HUES6 (cell line): ENCODE measurements around the gene CYP27C1.
"Not testable (repeated sequence)": the region's sequence is repeated elsewhere in the genome, so short reads cannot be mapped to it uniquely, and the experiment has no call there.

Experiments
- H3K27ac ChIP-seq: 2 replicates; pipeline ENCODE4 v1.7.0; 2013; ENCODE audit warnings: low read depth, mild to moderate bottlenecking, low read length, inconsistent platforms
- H3K27me3 ChIP-seq: 2 replicates; pipeline ENCODE4 v1.6.1; 2013; ENCODE audit warnings: low read length; ENCODE audit not compliant: control insufficient read depth, insufficient read depth
- H3K36me3 ChIP-seq: 2 replicates; pipeline ENCODE4 v1.6.1; 2013; ENCODE audit warnings: low read length; ENCODE audit not compliant: control insufficient read depth, insufficient read depth
- H3K4me1 ChIP-seq: 2 replicates; pipeline ENCODE4 v1.6.1; 2013; ENCODE audit warnings: low read length; ENCODE audit not compliant: control insufficient read depth, insufficient read depth
- H3K4me3 ChIP-seq: 2 replicates; pipeline ENCODE4 v1.5.1; 2013; ENCODE audit warnings: low read depth, low read length
- H3K9ac ChIP-seq: one replicate; pipeline ENCODE4 v1.6.1; 2013; ENCODE audit warnings: mild to moderate bottlenecking, low read length
- H3K9me3 ChIP-seq: 2 replicates; pipeline ENCODE4 v1.6.1; 2013; ENCODE audit warnings: low read depth, low read length; ENCODE audit not compliant: control insufficient read depth, insufficient read depth

The CYP27C1 gene

GRCh38 chr2:127169066-127169660 is 50.9 kb downstream of the CYP27C1 start:
- Histone ChIP-seq H3K27ac (no peak overlapping the region), H3K36me3 (no peaks in the 10 kb centered on the region), H3K4me1 (peaks cover 14% of the 10 kb centered on the region), H3K27me3 (no peaks in the 10 kb centered on the region), H3K9ac (no peak overlapping the region), H3K4me3 (no peak overlapping the region), H3K9me3 (peaks cover 3% of the 10 kb centered on the region; the same call in 1 of the 2 replicates)

DNA sequence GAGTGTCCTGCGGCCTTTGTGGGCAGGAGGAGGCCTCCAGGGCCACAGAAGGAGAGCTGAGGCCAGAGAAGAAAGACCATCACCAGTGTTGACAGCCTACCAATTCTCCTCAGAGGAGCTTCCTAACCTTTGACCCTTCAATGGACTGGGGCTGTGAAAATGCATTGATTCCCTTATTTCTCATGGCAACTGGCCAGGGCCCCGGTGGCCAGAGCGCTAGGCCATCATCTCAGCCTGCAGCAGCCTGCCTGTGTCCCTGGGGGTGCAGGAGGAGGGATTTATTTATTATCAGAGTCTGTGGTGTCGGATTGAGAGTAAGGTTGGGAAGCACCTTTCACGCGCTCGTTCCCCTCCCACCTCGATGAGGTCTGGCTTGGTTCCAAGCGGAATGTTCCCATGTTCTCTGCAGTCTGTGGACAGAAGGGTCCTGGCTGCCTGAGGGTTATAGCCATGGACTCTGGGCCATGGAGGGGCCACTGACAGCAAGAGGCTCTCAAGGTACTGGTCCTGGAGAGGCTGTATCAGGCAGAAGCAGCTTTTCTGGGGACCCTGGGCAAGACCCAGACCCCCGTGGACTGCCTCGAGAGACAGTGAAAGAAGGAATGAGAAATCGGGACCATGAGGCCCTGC is 53.8 kb downstream of the CYP27C1 start:
- Histone ChIP-seq H3K27ac (no peak overlapping the region), H3K4me1 (peaks cover 14% of the 10 kb centered on the region), H3K36me3 (no peaks in the 10 kb centered on the region), H3K27me3 (no peaks in the 10 kb centered on the region), H3K4me3 (no peak overlapping the region), H3K9me3 (peaks cover 1% of the 10 kb centered on the region; the same call in 1 of the 2 replicates), H3K9ac (no peak overlapping the region)

- Histone ChIP-seq H3K9me3 (no peaks in the 10 kb centered on the region), H3K27me3 (no peaks in the 10 kb centered on the region), H3K36me3 (no peaks in the 10 kb centered on the region), H3K27ac (no peak overlapping the region), H3K4me3 (no peak overlapping the region), H3K9ac (no peak overlapping the region), H3K4me1 (peaks cover 12% of the 10 kb centered on the region)
Observed at GRCh38 chr2:127165539-127165935, 54.6 kb downstream of the CYP27C1 start.

GRCh38 chr2:127164761-127165538 is 55.1 kb downstream of the CYP27C1 start:
- no peaks in the 10 kb centered on the region for H3K36me3 ChIP-seq
- H3K9me3 ChIP-seq: no peaks in the 10 kb centered on the region
- H3K4me1 ChIP-seq: peaks cover 6% of the 10 kb centered on the region; the same call in 1 of the 2 replicates
- no peak overlapping the region for H3K4me3 ChIP-seq
- H3K27ac ChIP-seq: no peak overlapping the region
- H3K9ac ChIP-seq: no peak overlapping the region
- no peaks in the 10 kb centered on the region for H3K27me3 ChIP-seq

DNA sequence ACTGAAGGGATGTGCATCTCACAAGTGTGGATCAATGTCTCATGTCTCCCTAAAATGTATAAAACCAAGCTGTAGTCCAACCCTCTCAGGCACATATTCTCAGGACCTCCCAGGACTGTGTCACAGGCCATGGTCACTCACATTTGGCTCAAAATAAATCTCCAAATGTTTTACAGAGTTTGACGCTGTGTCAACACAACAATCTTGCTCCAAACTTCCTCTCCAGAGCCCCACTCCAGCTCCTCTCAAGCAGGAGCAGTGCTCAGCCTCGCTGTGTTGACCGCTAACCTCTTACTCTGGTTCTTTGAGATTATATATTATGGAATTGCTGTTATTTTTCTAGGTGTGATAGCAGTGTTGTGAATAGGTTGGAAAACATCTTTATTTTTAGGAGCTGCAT is 56.2 kb downstream of the CYP27C1 start:
- no peaks in the 10 kb centered on the region for H3K9me3 ChIP-seq
- H3K36me3 ChIP-seq: no peaks in the 10 kb centered on the region
- no peaks in the 10 kb centered on the region for H3K27me3 ChIP-seq
- no peak overlapping the region for H3K9ac ChIP-seq
- no peak overlapping the region for H3K27ac ChIP-seq
- H3K4me3 ChIP-seq: no peak overlapping the region
- peaks cover 6% of the 10 kb centered on the region; the same call in 1 of the 2 replicates for H3K4me1 ChIP-seq

DNA sequence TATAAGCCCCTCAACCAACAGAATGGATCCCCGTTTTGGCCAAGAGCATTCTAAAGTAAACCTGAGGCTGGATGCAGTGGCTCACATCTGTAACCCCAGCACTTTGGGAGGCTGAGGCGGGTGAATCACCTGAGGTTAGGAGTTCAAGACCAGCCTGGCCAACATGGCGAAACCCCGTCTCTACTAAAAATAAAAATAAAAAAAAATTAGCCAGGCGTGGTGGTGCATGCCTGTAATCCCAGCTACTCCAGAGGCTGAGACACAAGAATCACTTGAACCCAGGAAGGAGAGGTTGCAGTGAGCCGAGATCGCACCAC is 57.1 kb downstream of the CYP27C1 start:
- H3K9ac ChIP-seq, H3K9me3 ChIP-seq, H3K27ac ChIP-seq, H3K36me3 ChIP-seq, H3K4me3 ChIP-seq, H3K4me1 ChIP-seq, H3K27me3 ChIP-seq: not testable (repeated sequence)

DNA sequence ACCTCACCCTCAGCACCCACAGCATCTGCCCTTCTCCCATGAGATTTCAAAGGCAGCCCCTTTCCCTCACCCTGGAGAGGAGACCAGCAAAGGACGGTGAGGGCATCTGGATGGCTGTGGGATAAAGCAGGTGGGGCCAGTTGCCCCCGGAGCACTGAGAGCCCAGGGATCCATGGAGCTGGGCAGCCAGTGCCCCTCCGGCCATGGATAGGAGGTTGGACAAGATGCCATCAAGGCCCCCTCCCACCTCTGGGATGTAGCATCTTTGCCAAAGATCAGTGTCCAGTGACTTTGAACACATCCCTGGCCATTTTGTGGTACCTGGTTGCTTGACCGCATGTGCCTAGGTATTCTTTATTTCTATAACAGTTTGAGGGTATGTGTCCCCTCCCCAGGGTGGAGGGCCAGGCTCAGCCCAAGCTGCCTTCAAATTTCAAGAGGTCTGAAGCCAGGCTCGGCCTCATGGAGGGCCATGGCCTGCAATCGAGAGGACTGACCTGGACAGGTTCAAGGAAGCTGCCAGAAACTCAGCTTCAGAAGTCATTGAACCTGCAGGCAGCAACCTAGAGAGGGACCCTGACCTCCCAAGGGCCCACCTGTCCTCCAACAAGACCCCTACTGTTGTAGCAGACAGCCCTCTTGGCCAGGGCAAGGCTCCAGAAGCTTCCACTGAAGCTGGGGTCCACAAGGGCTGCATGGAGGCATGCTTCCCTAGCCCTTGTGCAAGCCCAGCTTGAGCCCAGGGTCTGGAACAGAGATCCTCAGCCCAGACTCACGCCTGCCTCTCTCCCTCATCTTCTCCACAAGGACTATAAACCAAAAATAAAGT is 57.6 kb downstream of the CYP27C1 start:
- peaks cover 12% of the 10 kb centered on the region; the same call in 1 of the 2 replicates for H3K4me1 ChIP-seq
- H3K9ac ChIP-seq: no peak overlapping the region
- no peak overlapping the region for H3K27ac ChIP-seq
- H3K4me3 ChIP-seq: no peak overlapping the region
- no peaks in the 10 kb centered on the region for H3K27me3 ChIP-seq
- no peaks in the 10 kb centered on the region for H3K9me3 ChIP-seq
- H3K36me3 ChIP-seq: no peaks in the 10 kb centered on the region

DNA sequence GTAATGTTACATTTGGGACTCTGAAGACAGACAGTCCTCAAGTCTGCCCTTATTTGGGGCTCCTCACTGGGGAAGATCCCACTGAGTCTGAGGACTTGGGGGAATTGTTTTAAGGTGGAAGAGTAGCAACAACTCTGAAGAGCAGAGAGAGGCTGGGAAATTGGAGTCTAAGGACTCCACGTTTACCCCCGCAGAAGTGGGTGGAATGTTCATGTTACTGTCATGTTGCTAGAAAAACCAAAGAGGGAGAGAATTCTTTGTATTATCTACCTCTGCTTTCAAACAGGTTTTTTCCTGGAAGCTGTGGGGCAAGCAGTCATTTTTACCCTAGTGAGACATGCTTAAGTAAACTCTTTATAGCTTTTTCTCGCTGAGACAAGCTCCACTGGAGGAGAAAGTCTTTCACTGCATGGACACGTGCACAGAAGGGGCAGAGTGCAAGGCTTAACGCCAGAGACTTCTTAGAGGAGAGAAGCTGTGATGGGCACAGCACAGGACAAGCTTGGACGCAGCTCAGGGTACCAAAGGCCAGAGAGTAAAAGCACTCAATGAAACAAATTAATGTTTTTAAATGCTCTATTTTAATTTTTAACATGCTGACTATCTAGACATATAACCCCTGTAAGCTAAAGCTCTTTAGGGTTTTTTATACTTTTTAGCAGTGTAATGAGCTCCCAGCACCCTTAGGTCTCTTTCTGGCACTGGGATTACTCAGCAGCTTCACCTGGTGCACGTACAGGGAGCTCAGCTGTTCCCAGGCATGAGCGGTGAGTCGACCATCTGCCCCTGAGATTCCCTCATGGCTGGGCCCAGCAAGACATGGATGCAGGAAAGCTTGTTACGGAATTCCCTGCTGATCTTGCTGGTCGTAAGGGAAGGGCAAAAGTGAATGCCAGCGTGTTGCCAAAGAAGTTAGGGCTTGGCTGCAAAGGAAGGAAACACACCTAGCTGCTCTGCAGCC is 58.6 kb downstream of the CYP27C1 start:
- Histone ChIP-seq H3K4me1 (peaks cover 14% of the 10 kb centered on the region; the same call in 1 of the 2 replicates), H3K4me3 (no peak overlapping the region), H3K27ac (no peak overlapping the region)

DNA sequence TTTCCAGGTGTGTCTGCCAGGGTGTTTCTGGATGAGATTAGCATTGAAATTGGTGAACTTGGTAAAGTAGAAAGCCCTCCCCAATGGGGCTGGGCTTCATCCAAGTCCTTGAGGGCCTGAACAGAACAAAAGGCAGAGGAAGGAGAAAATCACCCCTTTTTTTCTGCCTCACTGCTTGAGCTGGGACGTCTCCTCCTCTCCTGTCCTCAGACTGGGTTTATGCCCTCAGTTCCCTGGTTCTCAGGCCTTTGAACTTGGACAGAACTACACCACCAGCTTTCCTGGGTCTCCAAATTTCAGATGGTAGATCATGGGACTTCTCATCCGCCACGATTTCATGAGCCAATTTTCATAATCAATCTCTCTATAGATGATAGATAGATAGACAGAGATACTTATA is 59.4 kb downstream of the CYP27C1 start:
- Histone ChIP-seq H3K9ac (no peak overlapping the region), H3K9me3 (peaks cover 7% of the 10 kb centered on the region), H3K4me3 (no peak overlapping the region), H3K4me1 (peaks cover 13% of the 10 kb centered on the region; the same call in 1 of the 2 replicates), H3K27me3 (no peaks in the 10 kb centered on the region), H3K27ac (no peak overlapping the region), H3K36me3 (no peaks in the 10 kb centered on the region)

More for the DNA sequence above, 58.6 kb downstream of the CYP27C1 start:
- Histone ChIP-seq H3K36me3 (no peaks in the 10 kb centered on the region), H3K9me3 (peaks cover 2% of the 10 kb centered on the region), H3K9ac (no peak overlapping the region), H3K27me3 (no peaks in the 10 kb centered on the region)

- Histone ChIP-seq H3K4me1 (peaks cover 8% of the 10 kb centered on the region; the same call in 1 of the 2 replicates), H3K36me3 (no peaks in the 10 kb centered on the region), H3K27ac (no peak overlapping the region), H3K9ac (no peak overlapping the region), H3K4me3 (no peak overlapping the region), H3K9me3 (peaks cover 7% of the 10 kb centered on the region), H3K27me3 (no peaks in the 10 kb centered on the region)
Observed at GRCh38 chr2:127159543-127159942, 60.6 kb downstream of the CYP27C1 start.
